Stimulated activated CD4-positive, alpha-beta T cell treated with anti-CD3 and anti-CD28 coated beads, Interleukin-4, amount 100 ng/mL, for 24 hours (primary cell): ENCODE results near the gene TSEN54.
A peak's percentile ranks its signal among the peaks of the same experiment; 100 is the strongest.
"Not testable (repeated sequence)": the region's sequence is repeated elsewhere in the genome, so short reads cannot be mapped to it uniquely, and the experiment has no call there.

Experiments
- DNase-seq: peaks from one replicate; pipeline ENCODE4 v3.0.0-alpha.2; 2020

Gene TSEN54

GRCh38 chr17:75516255-75516618 lies at the start of gene TSEN54:
Gene TSEN54, plus strand, starts transcription at chr17:75516528. Its CDS starts 33 bp downstream, at chr17:75516561.
- peak; percentile 95 for DNase-seq

- DNase-seq = no peak
Observed at GRCh38 chr17:75468291-75468754, 48.0 kb upstream of the TSEN54 start.

DNA sequence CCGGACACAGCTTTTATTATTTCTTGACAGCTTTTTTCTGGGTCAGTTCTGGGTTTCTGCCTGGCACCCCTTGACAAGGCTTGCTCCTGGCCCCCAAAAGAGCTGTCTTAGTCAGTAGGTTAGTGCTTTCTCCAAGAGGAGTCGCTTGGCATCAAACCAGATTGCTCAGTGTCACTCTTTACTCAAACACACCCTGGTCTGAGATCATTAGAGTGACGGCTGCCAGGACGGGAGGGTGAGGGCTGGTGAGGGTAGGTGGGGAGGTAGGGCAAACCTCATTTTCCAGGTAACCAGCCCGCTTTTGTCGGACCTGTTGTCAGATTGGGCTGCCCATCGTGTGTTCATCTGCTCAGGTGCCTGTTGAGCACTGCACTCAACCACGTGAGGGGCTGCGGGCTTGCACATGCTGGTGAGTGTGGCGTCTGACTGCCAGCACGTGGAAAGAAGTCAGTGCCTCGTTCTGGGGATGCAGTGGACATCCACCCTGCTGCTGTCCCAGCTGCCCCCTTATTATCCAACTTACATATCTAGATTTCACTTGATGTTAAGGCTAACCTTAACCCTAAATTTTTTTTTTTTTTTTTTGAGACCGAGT lies 47.5 kb upstream of the TSEN54 start:
- no peak for DNase-seq

DNA sequence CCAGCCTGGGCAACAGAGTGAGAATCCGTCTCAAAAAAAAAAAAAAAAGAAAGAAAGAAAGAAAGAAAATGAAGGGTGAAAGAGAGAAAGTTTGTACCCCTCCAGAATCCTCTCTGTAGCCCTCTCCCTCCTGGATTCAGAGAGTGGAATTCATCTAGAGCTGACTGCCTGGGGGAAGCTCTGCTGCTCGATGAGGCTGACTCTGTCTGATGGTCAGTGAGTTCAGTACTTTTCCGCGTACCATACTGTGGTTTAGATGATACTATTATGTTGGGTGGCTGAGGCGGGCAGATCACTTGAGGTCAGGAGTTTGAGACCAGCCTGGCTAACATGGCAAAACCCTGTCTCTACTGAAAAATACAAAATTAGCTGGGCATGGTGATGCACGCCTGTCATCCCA lies 45.1 kb upstream of the TSEN54 start:
- DNase-seq = no peak

- DNase-seq = no peak
Observed at GRCh38 chr17:75472119-75472518, 44.2 kb upstream of the TSEN54 start.

- no peak for DNase-seq
Observed at GRCh38 chr17:75473246-75473645, 43.1 kb upstream of the TSEN54 start.

DNA sequence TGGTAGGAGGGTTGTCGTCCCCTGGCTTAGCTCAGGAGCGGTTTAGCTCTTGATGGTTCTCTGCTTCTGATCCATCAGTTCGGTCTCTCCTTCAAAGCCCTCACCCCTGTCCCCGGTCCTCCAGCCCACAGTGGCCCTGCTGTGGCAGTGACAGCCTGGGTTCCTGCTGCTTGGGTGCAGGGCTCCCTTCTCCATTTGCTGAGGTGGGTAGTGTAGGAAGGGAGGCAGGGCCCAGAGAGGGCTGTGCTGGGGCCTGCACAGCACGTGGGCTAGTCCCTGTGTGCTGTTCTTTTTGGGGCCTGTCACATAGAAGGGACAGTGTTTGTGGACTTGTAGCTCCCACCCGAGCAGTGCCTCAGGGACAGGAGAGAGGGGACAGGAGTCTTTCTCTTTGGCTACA lies 41.6 kb upstream of the TSEN54 start:
- no peak for DNase-seq

GRCh38 chr17:75475144-75475835 lies 41.0 kb upstream of the TSEN54 start:
- no peak for DNase-seq

DNA sequence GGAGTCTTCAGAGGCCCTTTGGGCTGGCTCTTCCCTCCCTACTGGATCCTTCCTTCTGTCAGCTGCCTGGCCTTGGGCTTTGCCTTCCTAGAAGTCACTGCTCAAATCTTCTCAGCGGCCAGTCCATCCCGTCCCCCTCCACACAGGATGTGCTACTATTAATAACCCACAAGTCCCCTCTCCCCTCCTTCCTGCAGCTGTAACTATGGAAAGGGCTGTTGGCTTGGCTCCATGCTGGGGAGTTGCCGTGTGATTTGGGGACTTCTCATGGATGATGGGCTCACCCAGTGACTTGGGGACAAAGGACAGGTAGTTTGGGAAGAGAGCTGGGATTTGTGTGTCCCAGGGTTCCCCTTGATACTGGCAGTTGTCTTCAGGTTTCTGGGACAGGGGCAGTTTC lies 40.5 kb upstream of the TSEN54 start:
- no peak for DNase-seq

GRCh38 chr17:75476271-75476671 lies 40.1 kb upstream of the TSEN54 start:
- DNase-seq = no peak

- no peak for DNase-seq
Observed at GRCh38 chr17:75476752-75477489, 39.4 kb upstream of the TSEN54 start.

DNA sequence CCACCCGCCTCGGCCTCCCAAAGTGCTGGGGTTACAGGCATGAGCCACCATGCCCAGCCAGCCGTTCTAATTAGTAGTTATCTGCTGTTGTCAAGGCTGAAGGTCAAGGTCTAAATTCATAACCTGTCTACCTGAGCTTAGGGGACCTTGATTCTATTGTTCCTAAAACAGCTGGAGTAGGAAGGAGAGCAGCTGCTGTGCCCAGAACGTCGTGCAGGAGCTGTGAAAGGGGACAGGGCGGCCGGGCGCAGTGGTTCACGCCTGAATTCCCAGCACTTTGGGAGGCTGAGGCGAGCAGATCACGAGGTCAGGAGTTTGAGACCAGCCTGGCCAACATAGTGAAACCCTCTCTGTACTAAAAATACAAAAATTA lies 38.9 kb upstream of the TSEN54 start:
- DNase-seq = not testable (repeated sequence)

- no peak for DNase-seq
Observed at GRCh38 chr17:75478508-75478907, 37.8 kb upstream of the TSEN54 start.

GRCh38 chr17:75480281-75480680 lies 36.0 kb upstream of the TSEN54 start:
- no peak for DNase-seq

GRCh38 chr17:75481194-75482068 lies 34.9 kb upstream of the TSEN54 start:
- DNase-seq = no peak

DNA sequence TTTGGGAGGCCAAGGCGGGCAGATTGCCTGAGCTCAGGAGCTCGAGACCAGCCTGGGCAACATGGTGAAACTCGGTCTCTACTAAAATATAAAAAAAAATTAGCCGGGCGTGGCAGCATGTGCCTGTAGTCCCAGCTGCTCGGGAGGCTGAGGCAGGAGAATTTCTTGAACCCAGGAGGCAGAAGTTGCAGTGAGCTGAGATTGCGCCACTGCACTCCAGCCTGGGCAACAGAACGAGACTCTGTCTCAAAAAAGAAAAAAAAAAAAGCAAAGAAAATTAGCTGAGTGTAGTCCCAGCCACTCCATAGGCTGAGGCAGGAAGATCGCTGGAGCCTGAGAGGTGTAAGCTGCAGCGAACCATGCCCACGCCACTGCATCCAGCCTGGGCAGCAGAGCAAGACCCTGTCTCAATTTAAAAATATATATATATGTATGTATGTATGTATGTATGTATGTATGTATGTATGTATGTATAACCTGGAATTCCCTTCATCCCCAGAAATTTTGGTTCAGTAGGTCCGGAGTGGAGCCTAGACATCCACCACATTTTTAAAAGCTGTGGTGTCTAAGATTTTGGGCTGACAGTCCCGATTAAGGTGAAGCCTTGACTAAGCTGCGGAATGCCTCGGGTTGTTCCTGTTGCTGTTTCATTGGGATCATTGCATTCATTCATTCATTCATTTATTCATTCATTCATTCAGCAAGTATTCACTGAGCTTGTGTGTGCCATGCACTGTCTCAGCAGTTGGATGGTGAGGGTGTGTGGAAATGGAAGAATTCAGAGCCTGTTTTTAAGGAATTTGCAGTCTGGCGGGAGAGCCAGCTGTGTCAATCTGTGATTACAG lies 34.0 kb upstream of the TSEN54 start:
- DNase-seq = no peak

- no peak for DNase-seq
Observed at GRCh38 chr17:75485688-75486087, 30.6 kb upstream of the TSEN54 start.

DNA sequence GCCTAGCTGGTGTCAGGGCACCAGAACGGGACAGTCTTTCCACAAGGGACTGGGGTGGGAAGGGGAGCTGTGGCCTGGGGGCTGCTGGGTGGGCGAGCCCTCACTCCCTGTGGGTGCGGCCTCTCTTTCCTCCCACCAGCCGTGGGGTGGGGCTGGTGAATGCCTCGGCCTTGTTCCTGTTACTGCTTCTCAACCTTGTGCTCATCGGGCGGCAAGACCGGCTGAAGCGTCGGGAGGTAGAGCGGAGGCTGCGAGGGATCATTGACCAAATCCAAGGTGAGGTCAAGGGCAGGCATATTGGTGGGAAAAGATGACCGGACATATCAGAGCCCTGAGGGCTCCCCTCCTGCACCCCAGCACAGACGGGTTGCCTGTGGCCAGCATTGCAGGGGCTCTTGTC lies 30.2 kb upstream of the TSEN54 start:
- DNase-seq = no peak

- DNase-seq = no peak
Observed at GRCh38 chr17:75486951-75487350, 29.4 kb upstream of the TSEN54 start.

DNA sequence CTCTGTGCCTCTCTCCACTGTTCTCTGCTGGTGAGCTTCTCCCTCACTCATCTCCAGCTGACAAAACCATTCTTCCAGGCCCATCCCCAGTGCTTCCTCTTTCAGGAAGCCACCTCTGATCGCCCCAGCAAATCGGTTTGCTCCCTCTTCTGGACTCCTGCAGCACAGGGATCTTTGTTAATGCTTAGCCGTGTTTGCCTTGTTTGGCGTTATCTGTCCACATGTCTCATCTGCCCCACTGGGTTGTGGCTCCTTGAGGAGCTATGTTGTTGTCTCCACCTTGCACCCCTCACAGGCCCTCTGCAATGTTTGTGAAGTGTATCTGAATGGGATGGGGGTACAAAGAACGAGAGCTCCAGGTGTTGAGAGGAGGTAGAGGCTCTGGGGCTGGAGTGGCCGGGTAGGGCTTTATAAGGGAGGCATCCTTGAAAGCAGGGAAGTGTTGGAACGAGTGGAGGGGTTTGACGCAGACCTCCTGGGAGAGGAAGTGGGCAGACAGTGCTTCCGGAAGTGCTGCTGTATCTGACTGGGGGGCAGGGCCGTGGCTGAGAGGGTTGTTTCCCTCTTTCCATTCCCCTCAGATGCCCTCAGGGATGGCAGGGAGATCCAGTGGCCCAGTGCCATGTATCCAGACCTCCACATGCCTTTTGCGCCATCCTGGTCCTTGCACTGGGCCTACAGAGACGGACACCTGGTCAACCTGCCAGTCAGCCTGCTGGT lies 28.8 kb upstream of the TSEN54 start:
- peak; percentile 33 for DNase-seq

DNA sequence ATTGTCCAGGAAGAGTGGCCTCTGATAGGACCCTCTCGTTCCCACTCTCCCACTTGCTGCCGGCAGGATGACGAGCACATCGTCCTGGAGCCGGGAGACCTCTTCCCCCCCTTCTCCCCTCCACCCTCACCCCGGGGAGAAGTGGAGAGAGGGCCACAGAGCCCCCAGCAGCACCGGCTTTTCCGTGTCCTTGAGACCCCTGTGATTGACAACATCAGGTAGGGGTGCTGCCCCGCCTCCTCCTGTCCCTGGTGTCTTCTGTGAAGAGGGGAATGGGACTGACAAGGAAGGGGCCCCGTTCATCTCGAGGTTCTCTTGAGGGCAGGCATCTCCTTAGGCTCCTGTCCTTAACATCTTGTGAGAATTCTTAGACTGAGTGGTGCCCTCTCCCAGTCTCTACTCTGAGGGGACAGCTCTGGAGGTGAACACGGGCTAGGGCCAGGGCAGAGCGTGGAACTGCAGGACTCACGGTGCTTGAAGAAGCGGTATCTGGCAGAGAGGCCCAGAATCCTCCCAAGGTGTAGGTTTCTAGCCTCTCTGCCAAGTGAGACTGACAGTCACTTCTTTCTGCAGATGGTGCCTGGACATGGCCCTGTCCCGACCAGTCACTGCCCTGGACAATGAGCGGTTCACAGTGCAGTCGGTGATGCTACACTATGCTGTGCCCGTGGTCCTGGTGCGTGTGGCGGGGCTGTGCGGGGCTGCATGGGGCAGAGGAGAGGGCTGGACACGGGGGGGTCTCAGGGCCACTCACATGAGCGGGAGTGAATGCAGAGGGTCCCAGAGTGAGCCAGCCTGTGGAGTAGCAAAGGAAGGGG lies 27.4 kb upstream of the TSEN54 start:
- no peak for DNase-seq
